Uterus (tissue), 4 donors: ENCODE data around the gene PIN1. TPM values are rescaled to one million over a fixed set of nuclear protein-coding genes. Genes with fewer than 3 reads are reported as not detected.
"Not testable (repeated sequence)": the region's sequence is repeated elsewhere in the genome, so short reads cannot be mapped to it uniquely, and the experiment has no call there.

Experiments used
- DNase-seq, 2 donors: peaks; one replicate each; pipeline ENCODE4 v3.0.0-alpha.2; 2019 to 2020
- H3K27ac ChIP-seq, 2 donors: fragments of 200-600 bp; sonication (generic); 1 replicate in 1 of 2; 2 replicates in 1 of 2; pipeline ENCODE4 v1.5.1; 2016 to 2018
- H3K27me3 ChIP-seq, 2 donors: fragments of 200-600 bp; sonication (generic); one replicate each; pipeline ENCODE4 v1.5.1; 2018 to 2019; ENCODE audit warnings: control low read depth in 1 of 2
- H3K36me3 ChIP-seq, 2 donors: fragments of 200-600 bp; sonication (generic); one replicate each; pipeline ENCODE4 v1.5.1; 2019; ENCODE audit warnings: control low read depth in 1 of 2
- H3K4me1 ChIP-seq, 2 donors: fragments of 200-600 bp; sonication (generic); one replicate each; pipeline ENCODE4 v1.5.1; 2018 to 2019; ENCODE audit warnings: control low read depth in 1 of 2
- H3K4me3 ChIP-seq, 2 donors: fragments of 200-600 bp; sonication (generic); 1 replicate in 1 of 2; 2 replicates in 1 of 2; pipeline ENCODE4 v1.5.1; 2018 to 2019; ENCODE audit warnings: mild to moderate bottlenecking in 1 of 2
- H3K9me3 ChIP-seq, 2 donors: fragments of 200-600 bp; sonication (generic); one replicate each; pipeline ENCODE4 v1.5.1; 2019; ENCODE audit warnings: control low read depth in 1 of 2
- POLR2A ChIP-seq, 2 donors: fragments of 450-650 bp; IDR thresholded peaks; one replicate each; pipeline ENCODE4 v1.6.1; 2016; ENCODE audit warnings: antibody characterized with exemption in 2 of 2, mild to moderate bottlenecking in 1 of 2, moderate library complexity in 1 of 2
- intact Hi-C: fragments of 100-400 bp; cut with DNase I; formaldehyde crosslinking; loops from one replicate; pipeline ENCODE4 v1.15.1; 2023; ENCODE audit warnings: low total_unique reads
- total RNA-seq, 4 donors: library from RNA; depleted of rRNA in 3 of 4; stranded (reverse); fragments of >200 nt in 3 of 4; gene quantifications; one replicate each; pipeline versions ENCODE4 v1.1.0 to v1.2.4, GENCODE V29; 2014 to 2023
- TF ChIP-seq, protein P1 (sequence below), 4 experiments: fragments of 200-600 bp in 2 of 4; fragments of 450-650 bp in 2 of 4; sonication (generic) in 2 of 4; IDR thresholded peaks; one replicate each; pipeline ENCODE4 v1.5.1; 2016 to 2019; ENCODE audit warnings: antibody characterized with exemption in 4 of 4, mild to moderate bottlenecking in 2 of 4, moderate library complexity in 1 of 4
- donor health status: DM: yes; HTN: yes; CAD: no.

The PIN1 gene
- total RNA-seq, 4 donors from 2014 or later: 36.5 to 85.3 (median 56.9) TPM

DNA sequence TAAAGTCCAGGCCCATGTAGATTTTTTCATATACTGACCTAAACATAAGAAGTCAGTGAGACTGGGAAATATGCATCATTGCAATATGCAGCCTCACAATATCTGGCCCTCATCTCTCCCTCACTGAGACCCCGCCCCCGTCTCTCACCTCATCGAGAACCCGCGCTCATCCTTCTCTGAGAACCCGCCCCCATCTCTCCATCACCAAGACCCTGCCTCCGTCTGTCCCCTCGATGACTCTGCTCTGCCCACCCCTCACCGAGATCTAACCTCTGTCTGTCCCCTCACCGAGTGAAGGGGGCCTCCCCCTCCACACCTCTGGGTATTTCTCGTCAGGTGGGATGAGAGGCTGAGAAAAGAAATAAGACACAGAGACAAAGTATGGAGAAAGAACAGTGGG is 46.1 kb upstream of the PIN1 start:
- Histone ChIP-seq H3K27ac (peak overlapping the region; percentile 84 to 98), H3K4me3 (no peak overlapping the region), H3K4me1 (peaks cover 0 to 7% of the 10 kb centered on the region in 2 donors), H3K9me3 (no peaks in the 10 kb centered on the region), H3K27me3 (no peaks in the 10 kb centered on the region), H3K36me3 (no peaks in the 10 kb centered on the region)
- TF ChIP-seq, protein P1, sequence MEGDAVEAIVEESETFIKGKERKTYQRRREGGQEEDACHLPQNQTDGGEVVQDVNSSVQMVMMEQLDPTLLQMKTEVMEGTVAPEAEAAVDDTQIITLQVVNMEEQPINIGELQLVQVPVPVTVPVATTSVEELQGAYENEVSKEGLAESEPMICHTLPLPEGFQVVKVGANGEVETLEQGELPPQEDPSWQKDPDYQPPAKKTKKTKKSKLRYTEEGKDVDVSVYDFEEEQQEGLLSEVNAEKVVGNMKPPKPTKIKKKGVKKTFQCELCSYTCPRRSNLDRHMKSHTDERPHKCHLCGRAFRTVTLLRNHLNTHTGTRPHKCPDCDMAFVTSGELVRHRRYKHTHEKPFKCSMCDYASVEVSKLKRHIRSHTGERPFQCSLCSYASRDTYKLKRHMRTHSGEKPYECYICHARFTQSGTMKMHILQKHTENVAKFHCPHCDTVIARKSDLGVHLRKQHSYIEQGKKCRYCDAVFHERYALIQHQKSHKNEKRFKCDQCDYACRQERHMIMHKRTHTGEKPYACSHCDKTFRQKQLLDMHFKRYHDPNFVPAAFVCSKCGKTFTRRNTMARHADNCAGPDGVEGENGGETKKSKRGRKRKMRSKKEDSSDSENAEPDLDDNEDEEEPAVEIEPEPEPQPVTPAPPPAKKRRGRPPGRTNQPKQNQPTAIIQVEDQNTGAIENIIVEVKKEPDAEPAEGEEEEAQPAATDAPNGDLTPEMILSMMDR (IDR thresholded peaks at IDR 0.05): no peak
- intact Hi-C loops: no loop called here
- no peak for DNase-seq

DNA sequence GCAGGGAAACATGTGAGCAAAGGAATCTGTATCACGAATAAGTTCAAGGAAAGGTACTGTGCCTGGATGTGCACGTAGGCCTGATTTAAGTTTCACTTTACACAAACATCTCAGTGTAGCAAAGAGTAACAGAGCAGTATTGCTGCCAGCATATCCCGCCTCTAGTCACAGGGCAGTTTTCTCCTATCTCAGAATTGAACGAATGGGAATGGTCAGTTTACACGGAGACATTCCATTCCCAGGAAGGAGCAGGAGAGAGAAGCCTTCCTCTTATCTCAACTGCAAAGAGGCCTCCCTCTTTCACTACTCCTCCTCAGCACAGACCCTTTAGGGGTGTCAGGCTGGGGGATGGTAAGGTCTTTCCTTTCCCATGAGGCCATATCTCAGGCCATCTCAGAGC is 45.5 kb upstream of the PIN1 start:
- peak overlapping the region; percentile 84 to 98 for H3K27ac ChIP-seq
- H3K27me3 ChIP-seq, H3K4me3 ChIP-seq, intact Hi-C loops, DNase-seq, H3K4me1 ChIP-seq, H3K9me3 ChIP-seq, H3K36me3 ChIP-seq: not testable (repeated sequence)

DNA sequence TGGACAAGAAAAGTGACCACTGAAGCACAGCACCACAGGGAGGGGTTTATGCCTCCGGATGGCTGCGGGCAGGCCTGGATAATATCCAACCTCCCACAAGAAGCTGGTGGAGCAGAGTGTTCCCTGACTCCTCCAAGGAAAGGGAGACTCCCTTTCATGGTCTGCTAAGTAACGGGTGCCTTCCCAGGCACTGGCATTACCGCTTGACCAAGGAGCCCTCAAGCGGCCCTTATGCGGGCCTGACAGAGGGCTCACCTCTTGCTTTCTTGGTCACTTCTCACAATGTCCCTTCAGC is 44.1 kb upstream of the PIN1 start:
- H3K9me3 ChIP-seq, H3K27me3 ChIP-seq, H3K4me1 ChIP-seq, H3K36me3 ChIP-seq: not testable (repeated sequence)
- Histone ChIP-seq H3K4me3 (peak overlapping the region; percentile 32 to 66), H3K27ac (peak overlapping the region; percentile 84 to 98)
- intact Hi-C loops: loop anchor here (10.0 kb wide), 1 partner anchor 476 kb away; no protein-coding TSS in a partner anchor
- peak; percentile 44 to 56 for DNase-seq

DNA sequence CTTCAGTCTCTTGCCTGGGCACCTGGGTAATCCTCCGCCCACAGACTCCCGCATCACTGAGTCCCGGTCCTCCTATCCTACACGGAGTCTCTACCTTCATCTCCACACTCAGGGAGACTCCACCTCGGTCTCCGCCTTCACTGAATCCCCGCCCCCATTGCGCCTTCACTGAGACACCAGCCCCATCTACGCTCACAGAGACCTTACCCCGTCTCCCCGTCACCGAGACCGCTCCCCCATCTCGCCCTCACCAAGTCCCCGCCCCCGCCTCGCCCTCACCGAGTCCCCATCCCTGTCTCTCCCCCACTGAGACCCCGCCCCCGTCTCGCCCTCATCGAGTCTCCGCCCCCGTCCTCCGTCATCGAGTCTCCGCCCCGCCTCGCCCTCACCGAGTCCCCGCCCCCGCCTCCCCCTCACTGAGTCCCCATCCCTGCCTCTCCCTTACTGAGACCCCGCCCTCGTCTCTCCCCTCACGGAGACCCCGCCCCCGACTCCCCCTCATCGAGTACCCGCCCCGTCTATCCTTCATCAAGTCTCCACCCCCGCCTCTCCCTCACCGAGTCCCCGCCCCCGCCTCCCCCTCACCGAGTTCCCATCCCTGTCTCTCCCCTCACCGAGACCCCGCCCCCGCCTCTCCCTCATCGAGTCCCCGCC is 43.4 kb upstream of the PIN1 start:
- Histone ChIP-seq H3K4me1 (no peaks in the 10 kb centered on the region), H3K9me3 (no peaks in the 10 kb centered on the region), H3K27me3 (no peaks in the 10 kb centered on the region), H3K27ac (peak overlapping the region; percentile 98), H3K4me3 (peak overlapping the region; percentile 44 to 66), H3K36me3 (no peaks in the 10 kb centered on the region)
- DNase-seq: peak; percentile 95 to 100
- peak; percentile 61 to 63 for TF ChIP-seq POLR2A (IDR thresholded peaks at IDR 0.05)
- TF ChIP-seq, protein P1 (IDR thresholded peaks at IDR 0.05): no peak
- intact Hi-C loops: loop anchor here (10.0 kb wide), 1 partner anchor 477 kb away; no protein-coding TSS in a partner anchor

DNA sequence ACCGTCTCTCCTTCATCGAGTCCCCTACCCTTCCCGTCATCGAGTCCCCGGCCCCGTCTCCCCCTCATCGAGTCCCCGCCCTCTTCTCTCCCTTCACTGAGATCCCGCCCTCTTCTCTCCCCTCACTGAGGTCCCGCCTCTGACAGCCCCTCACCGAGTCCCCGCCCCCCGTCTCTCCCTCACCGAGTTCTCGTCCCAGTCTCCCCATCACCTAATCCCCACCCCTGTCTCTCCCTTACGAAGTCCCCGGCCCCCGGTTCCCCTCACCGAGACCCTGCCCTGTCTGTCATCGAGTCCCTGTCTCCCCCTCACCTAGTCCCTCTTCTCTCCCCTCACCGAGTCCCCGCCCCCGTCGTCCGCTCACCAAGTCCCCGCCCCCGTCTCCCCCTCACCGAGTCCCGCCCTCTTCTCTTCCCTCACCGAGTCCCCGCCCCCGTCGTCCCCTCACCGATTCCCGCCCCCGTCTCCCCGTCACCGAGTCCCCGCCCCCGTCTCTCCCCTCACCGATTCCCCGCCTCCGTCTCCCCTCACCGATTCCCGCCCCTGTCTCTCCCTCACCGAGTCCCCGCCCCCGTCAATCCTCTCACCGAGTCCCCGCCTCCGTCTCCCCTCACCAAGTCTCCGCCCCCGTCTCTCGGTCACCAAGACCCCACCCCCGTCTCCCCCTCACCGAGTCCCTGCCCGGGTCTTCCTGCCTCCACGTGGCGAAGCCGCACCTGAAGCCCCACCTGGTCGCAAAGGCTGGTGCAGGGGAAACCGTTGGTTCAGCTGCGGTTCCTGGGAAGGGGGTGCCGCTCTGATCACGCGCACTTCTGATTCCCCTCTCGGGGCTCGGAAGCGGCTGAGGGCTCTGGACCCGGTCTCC is 42.7 kb upstream of the PIN1 start:
- peak overlapping the region; percentile 44 to 66 for H3K4me3 ChIP-seq
- H3K9me3 ChIP-seq: no peaks in the 10 kb centered on the region
- TF ChIP-seq, protein P1 (IDR thresholded peaks at IDR 0.05): peak in 1 of 4 experiments; percentile 23
- TF ChIP-seq POLR2A (IDR thresholded peaks at IDR 0.05): peak in 1 of 2 donors; percentile 23
- DNase-seq: peak; percentile 92 to 98
- H3K36me3 ChIP-seq: no peaks in the 10 kb centered on the region
- intact Hi-C loops: loop anchor here (10.0 kb wide), 1 partner anchor 478 kb away; no protein-coding TSS in a partner anchor
- H3K27ac ChIP-seq: peak overlapping the region; percentile 98
- H3K27me3 ChIP-seq: no peaks in the 10 kb centered on the region
- no peaks in the 10 kb centered on the region for H3K4me1 ChIP-seq

DNA sequence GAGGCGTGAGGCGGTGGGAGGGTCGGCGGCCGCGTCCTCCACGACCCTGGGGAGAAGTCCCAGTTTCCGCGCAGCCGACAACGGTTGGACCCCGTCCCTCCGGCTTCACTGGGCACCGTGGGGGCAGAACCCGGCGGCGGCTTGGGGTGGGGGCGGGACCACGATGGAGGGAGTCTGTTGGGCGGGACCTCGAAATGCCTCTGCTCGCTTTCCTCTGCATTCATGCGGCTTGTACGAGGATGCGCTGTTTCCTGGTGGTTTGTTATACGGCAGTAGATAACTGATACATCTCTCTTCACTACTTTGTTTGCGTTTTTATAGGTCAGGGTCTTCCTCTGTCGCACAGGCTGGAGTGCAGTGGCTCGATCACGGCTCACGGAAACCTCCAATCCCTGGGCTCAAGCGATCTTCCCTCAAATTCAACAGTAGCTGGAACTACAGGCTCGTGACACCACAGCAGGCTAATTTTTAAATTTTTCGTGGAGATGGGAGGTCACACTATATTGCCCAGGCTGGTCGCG is 42.0 kb upstream of the PIN1 start:
- peak in 1 of 2 donors; percentile 65 for DNase-seq
- TF ChIP-seq, protein P1 (IDR thresholded peaks at IDR 0.05): no peak
- TF ChIP-seq POLR2A (IDR thresholded peaks at IDR 0.05): no peak
- H3K4me3 ChIP-seq: peak overlapping the region; percentile 44 to 66
- H3K27ac ChIP-seq: peak overlapping the region; percentile 98
- intact Hi-C loops: loop anchor here (10.0 kb wide), 1 partner anchor 478 kb away; no protein-coding TSS in a partner anchor
- H3K4me1 ChIP-seq: no peaks in the 10 kb centered on the region
- no peaks in the 10 kb centered on the region for H3K9me3 ChIP-seq
- H3K36me3 ChIP-seq: no peaks in the 10 kb centered on the region
- H3K27me3 ChIP-seq: no peaks in the 10 kb centered on the region
